ENCODE results near the gene OR6Y1. TPM values are rescaled to one million over a fixed set of nuclear protein-coding genes. Genes with fewer than 3 reads are reported as not detected.

Gene OR6Y1, protein sequence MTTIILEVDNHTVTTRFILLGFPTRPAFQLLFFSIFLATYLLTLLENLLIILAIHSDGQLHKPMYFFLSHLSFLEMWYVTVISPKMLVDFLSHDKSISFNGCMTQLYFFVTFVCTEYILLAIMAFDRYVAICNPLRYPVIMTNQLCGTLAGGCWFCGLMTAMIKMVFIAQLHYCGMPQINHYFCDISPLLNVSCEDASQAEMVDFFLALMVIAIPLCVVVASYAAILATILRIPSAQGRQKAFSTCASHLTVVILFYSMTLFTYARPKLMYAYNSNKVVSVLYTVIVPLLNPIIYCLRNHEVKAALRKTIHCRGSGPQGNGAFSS
- total RNA-seq, result not detected

DNA sequence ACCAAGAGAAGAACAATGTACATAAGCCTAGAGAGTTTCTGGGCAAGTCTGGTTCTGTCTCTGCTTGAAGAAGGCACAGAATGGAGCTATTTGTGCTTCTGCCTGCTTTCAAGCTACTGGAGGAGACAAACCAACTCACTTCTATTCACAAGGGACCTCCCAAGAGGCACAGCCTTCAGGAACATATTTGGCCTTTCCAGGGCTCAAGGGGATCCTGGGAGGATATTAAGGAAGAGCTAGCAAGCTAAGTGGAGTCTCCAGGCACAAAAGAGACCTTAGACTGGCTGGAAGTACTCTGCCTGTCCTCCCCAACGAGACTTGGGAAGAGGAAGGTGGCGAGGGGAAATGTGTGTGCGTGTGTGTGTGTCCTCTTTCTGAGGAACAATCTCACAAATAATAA, at the start of gene OR6Y1:
OR6Y1 (minus strand) TSS at position 54 of the 400 bp plus-strand sequence. CDS start 6,300 bp downstream, outside the sequence.
- DNase-seq, result no peak

DNA sequence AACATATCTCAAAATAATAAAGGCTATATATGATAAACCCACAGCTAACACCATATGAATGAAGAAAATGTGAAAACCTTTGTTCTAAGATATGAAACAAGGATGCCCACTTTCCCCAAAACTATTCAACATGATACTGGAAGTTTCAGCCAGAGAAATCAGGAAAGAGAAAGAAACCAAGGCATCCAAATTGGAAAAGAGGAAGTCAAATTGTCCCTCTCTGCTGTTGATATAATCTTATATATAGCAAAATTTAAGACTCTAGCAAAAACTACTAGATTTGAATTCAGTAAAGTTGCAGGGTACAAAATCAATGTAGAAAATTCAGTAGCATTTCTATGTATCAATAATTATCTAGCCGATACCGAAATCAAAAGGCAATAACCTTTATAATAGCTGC, 46.5 kb upstream of the OR6Y1 start:
- no peak for DNase-seq

DNA sequence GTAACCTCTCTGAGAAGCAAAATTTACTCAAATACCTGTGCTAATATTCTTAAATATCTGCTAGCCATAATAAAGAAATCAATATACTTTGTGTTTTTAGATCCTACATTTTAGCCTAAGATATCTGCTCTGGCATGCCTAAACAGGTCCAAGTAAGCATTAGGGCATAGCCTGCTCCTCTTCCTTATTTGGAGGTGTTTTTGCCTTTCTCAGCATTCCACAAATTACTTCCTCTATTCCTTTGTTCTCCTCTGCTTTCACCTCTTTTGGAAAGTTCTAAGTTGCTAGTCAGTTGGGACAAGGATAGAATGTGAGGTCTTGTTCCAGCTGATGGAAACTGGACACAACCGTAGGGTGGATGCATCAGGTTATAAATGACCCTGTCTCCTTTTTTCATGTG, 32.7 kb upstream of the OR6Y1 start:
- no peak for DNase-seq

DNA sequence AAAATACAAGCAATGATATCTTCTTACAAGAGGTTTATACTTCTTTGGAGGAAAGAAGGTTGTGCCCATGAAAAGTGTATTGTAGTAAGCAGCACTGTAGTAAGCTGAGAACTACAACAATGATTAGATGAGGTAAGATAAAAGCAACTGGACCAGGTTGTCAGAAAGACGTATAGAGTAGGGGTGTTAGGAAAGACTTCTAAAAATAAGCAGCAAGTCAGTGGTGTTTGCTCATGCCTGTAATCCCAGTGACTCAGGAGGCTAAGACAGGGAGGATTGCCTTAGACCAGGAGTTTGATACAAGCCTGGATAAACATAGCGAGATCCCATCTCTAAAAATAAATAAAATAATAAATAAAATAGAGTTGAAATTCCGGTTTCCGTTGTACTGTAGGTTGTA, 29.8 kb upstream of the OR6Y1 start:
- DNase-seq, result no peak

DNA sequence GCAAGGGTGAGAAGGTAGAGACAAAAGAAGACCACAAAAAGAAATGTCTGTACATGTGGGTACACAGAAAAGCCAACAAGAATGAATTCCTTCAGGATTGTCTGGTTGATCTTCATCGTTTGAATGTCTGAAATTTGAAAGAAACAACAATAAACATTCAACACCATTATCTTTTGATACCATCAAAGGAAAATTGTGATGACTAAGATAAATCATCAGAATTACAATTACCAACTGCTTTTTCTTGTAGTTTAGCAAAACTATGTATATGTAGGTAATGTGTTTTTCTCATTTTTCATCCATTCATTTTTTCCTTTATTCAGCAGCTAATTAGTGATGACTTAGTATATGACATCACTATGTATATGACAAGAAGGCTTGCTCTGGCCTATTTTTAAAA, 25.5 kb upstream of the OR6Y1 start, which contains the start of gene OR10X1:
OR10X1 (minus strand) TSS at position 167 of the 400 bp plus-strand sequence; CDS start at position 167, 0 bp downstream.
- DNase-seq, result no peak

DNA sequence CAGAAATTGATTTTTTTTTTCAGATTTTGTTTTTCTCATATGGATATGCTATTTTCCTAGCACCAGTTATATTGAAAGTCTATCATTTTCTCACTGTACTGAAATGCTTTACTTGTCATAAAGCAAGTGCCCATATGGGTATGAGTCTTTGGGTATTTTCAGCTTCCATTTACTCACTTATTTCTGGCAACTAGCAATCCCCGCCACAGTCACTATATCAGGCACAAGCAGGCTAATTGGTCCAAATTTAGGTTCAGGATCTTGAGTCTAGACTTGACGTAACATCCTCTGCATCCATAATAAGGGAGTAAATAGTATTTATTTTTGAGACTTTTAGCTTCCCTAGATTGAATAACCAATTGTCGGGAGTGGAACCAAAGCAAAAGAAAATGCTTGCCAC, 23.4 kb upstream of the OR6Y1 start:
- no peak for DNase-seq

DNA sequence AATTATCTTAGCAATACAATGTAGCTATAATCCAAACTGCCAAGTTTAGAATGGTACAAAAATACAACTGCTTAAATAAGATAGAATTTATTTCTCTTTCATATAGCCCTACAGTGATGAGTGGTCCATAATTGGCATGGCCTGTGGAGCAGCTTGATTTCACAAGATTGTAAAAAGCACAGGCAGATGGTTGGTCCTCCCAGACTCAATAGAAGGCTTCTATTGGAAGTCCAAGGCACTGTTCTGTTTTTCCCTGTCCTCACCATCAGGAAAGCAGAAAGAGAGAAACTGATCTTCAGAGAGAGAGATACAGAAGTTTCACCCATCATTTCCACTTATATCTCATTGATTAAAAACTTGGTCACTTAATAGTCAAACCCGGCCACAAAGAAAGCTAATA, 18.0 kb upstream of the OR6Y1 start:
- DNase-seq, result no peak

DNA sequence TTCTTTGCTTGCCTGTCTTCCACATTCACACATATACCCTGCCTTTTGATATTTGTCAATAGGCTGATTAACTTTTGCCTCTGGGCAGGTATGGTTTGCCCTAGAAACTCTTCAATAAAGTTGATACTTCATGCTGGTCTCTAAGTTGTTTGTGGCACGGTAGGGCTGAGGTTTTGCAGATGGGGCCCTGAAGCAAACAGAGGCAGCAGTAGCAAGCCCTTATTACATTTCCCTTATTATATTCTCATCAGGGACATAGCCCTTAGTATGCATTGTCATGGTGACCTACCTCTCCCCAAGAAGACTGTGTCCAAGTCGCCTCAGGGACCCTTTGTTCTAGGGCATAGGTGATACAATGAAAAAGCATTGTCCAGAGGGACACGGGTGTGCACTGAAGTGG, 16.3 kb upstream of the OR6Y1 start, which contains the start of gene OR6P1:
OR6P1 (minus strand) TSS at position 101 of the 400 bp plus-strand sequence. CDS start 6,976 bp downstream, outside the sequence.
- DNase-seq, result no peak

DNA sequence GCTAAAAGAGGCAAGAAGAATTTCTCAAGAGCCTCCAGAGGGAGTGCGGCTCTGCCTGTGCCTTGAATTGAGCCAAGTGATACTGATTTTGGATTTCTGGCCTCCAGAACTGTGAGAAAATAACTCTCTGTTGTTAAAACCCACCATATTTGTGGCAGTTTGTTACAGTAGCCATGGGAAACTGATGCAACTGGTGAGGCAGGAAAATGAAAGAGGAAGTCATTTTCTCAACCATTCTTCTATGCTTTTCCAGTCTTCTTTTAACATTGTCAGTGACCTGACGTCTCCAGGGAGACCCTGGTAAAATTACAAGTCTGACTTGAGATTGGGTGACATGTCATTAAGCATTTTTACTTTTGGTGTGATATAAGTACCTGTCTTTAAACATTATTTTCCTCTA, 10.4 kb upstream of the OR6Y1 start:
- DNase-seq, result no peak

DNA sequence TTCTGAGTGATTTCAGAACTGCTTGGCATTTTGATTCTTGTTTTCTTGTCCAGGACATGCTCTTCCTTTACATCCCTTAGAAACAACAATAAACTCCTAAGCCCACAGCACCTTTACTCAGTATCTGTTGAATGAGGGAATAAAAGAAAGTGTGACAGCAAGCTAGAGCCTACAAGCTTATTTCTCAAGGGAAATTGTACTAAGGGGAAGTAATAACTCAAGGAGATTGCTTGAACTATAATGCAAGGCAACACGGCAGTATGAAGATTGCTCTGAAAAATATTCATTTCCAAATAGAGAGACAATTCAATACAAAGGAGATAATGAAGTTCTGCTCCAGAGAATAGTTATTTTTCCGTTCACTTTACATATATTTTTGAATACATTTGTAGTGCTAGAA, 9.6 kb upstream of the OR6Y1 start:
- DNase-seq, result no peak

DNA sequence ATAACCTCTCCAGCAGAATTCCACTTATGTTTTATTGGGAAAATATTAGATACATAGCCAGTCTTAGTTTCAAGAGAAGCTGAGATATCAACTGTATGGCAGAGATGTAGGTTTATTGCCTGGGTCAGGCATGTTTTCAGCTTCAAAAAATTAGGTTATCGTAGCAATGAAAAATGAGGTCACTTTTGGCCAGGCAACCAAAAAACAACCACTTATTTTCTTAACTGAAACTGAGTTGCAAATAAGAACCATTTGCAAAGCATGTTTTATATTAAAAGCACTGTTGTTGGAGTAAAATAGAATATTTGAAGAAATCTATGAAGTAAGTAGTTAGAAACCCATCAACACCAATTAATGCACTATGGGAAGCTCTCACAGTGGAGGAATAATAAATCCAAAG, 5.5 kb upstream of the OR6Y1 start:
- DNase-seq, result no peak

DNA sequence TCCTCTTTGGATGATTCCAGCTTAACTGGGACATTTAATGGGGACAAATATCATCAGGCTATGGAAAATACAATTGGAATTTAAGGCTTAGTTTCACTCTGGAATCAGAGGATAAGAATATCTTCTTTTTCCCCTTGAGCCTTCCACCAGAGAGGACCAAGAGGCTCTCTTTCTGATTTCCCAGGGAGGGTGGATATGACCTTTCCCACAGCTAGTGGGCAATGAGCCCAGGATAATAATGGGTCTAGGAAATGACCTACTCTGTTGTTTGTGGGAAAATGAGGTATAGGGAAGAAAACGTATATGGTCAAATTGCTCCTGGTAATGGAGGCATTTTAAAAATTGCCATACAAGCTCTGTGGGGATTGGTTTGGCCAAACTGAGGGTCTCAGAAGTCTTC, 1.9 kb downstream of the OR6Y1 start:
- no peak for DNase-seq

DNA sequence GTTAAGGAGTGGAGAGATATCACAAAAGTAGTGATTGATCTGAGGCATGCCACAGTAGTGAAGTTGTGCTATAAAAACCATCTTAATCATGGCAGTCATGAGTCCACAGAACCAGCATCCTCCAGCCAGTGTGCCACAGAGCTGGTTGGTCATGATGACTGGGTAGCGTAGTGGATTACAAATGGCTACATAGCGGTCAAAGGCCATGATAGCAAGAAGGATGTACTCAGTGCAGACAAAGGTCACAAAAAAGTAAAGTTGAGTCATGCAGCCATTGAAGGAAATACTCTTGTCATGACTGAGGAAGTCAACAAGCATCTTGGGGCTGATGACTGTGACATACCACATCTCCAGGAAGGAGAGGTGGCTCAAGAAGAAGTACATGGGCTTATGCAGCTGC, 6.7 kb downstream of the OR6Y1 start:
- no peak for DNase-seq

DNA sequence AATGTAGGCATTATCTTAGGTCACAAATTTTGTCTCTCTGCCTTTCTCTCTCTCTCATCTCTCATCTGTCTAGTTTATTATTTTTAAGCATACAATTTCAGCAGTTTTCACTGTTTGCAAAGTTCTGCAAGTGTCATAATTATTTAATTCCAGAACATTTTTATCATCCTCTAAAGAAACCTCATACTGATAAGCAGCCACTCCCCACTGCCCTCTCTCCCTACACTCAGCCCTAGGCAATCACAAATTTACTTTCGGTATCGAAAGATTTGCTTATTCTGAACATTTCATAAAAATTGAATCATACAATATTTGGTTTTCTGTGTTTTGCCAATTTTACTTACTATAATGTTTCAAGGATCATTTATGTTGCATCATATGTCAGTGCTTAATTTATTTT, 16.6 kb downstream of the OR6Y1 start:
- DNase-seq, result no peak

DNA sequence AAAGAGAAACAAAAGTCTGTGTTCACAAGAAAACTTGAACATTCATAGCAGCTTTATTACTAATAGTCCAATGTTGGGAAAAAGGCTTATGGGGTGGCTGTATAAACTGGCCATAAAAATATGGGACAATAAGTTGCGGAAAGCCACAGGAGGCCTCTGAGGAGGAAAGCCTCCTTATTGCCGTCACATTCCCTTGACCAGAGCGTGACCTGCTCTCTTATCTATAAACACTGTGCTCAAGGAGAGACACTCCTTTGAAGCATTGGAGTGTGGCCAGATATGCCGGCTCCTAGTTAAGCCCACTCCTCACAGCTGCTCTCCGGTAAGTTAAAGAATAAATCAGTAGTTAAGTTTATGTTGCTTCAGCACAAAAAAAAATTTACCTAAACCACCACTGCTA, 19.7 kb downstream of the OR6Y1 start:
- DNase-seq, result no peak

DNA sequence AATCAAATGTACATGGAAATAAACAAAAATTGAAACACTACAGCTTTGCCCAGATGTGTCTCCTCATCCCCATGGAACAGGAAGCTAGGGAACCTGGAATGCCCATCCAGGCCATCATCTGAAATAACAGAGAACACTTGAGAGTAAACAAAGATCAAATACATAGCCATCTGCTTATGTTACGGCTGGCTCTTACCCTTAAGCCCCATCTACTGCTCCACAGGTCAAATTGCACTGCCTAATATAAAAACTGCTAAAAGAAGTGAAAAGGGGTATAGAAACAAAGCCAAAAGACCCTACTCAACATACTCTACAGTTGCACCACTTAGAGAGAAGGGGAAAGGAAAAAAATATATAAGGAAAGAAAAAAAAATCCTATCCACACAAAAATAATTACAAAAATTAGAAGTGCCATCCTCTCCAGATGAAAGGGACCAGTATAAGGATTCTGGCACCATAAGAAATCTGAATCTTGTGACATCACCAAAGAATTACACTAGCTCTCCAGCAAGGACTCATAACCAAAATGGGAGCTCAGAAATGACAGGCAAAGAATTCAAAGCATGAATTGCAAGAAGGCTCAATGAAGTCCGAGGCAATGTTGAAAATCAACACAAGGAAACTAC, 26.9 kb downstream of the OR6Y1 start:
- peak; percentile 10 for DNase-seq

DNA sequence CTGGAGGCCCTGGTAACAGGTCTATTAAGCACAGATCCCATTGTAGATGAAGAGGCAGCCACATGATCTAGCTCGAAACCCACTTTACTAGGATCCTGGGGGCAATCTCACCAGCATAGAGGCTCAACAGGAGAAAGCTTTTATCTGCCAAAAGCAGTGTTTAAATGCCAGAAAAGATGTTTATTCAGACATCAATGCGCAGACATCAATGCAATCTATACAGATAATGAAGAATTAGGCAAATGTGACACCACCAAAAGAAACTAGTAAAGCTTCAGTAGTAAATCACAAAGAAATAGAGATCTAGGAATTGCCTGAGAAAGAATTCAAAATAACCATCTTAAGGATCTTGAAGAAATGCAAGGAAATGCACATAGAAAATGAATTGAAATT, 32.5 kb downstream of the OR6Y1 start:
- DNase-seq, result no peak

DNA sequence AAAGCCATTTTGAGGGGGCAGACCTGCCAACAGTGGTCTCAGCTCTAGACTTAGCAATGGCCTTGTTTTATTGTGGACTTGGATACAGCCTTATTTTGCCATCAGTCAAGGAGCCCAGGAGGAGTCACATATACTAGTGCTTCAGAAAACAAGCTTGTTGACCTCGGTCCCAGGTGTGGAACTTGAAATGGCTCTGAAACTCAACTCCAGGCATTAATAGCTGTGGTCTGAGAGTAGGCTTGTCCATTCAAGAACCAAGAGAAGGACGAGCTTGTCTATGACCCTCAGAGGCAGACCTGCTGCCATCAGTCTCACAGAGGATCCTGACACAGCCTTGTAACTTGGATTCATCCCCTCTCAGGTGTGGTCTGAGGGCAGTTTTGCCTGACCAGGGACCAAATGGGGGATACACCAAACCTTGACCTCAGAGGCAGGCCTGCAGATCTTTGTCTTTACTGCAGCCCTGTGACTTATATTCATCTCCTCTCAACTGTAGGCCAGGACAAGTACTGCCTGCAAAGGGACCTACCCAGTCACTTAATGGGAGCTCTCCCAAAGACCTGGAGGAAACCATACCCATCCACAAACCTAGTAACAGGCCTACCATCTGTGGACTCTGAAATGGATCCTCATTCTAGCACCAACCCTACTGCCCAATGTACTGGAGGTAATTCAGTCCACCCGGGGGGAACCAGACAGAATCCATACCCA, 33.1 kb downstream of the OR6Y1 start:
- no peak for DNase-seq

DNA sequence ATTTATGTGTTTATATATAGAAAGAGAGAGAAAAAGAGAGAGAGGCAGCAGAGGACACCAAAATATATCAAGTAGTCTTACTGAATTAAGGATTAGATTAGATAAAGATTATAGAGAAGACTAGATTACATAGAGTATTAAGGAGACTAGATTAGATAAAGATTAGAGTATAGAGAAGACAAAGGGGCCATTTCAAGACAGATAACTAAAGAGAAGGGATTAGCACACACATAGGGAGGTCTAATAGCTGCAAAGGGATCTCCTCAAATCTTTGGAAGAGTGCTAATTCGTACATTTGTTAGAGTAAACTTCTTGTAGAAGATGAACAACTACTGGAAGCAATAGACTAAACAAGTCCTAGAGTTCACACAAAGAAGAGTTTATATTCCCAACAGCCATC, 34.2 kb downstream of the OR6Y1 start:
- DNase-seq, result no peak

DNA sequence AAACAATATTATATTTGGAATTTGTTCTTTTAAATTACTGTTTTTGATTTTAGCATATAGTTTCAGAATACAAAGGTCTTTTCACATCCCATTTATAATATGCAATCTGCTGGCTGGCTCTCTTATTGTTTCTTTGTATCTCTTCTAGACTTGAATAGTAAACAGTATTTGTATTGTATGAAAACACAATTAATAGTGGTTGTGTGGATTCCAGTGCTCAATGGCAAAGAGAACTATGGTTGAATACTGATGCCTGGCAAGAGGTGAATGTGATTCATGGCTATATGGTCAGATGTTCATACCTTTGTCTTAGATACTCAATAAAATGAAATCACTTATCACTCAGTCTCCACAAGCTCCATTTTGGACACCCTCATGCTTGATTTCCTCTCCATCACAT, 37.2 kb downstream of the OR6Y1 start:
- DNase-seq, result no peak

DNA sequence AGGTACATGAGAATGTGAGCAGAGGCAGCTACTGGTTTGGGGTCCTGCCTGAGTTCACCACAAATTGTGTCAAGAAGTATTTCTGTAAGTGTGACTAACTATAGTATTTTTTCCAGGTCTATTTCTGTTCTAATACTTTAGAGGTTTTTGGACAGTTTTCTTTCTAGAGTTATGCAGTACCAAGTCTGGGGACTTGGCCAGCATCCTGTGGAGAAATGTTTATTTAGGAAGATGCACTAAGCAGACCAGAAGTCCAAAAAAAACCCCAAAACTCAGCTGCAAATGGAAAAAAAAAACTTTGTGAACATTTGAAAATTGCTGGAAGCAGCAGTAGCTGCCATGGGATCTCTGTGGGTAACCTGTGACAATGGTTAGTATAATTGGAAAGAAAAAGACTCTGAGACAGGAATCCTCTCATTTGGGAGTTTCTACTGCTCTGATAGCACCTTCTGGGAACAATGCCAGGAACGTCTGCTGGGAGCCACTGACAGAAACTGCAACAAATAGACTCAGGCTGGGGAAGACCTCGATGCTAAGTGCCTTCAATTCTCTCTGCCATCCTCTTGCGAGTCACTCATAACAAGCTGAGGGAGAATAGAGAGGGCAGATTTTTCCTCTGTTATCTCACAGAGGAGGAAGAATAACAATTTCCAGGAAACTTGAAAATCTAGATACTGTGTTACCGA, 44.6 kb downstream of the OR6Y1 start:
- peak; percentile 48 for DNase-seq

DNA sequence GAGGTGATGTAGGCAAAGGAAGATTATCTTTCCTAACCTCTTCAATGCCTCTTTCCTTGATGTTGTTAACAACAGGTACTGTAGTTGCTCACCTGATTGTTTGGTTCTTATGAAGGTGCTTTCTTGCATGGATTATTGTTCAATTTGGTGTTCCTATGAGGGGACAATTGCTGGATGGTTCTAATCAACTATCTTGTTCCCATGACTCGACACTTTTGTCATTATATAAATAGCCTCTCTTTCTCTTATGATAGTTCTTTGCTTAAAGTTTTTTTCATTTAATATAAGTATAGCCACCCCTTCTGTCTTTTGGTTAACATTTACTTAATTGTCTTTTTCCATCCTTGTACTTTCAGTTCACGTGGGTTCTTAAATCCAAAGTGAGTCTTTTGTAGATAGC, 46.7 kb downstream of the OR6Y1 start:
- DNase-seq, result no peak
